ENCODE results near the gene MOSPD3. TPM values are rescaled to one million over a fixed set of nuclear protein-coding genes. Genes with fewer than 3 reads are reported as not detected.

The MOSPD3 gene
- total RNA-seq, 1 experiment from 2014 or later, result 9.4 TPM

DNA sequence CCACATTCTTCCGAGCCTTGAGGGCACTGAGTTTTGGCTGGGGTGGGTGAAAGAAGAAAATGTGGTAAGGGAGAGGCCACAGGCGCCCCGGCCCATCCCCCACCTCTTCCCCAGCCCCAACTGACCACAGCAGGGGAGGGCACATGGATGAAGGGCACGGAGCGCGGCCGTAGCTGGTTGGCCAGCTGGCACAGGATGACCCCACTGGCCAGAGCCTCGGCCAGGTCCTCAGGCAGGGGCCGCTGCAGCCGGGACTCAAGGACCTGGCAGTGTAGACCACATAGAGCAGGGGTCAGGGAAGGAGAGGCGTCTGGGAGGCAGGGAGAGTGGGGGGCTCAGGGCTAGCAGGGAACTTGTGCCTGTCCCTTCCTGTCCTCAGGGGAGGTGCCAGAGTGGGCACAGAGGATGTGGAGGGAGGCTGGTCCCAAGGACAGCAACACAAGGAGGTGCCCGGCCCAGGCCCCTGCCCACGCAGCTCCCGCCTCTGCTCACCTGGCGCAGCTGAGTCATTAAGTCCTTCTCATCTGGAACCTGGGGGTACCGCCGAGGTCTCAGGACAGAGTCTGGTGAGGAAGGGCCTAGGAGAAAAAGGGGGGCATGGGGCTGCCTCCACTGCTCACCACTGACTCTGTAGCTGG is 36.5 kb upstream of the MOSPD3 start:
- TF ChIP-seq EZH2phosphoT487 (IDR thresholded peaks at IDR 0.05; ENCODE audit: borderline replicate concordance, low read length) (no peak), EZH2 (IDR thresholded peaks at IDR 0.05; ENCODE audit: low read length, unreplicated experiment) (no peak)
- TF ChIP-seq, protein P1, sequence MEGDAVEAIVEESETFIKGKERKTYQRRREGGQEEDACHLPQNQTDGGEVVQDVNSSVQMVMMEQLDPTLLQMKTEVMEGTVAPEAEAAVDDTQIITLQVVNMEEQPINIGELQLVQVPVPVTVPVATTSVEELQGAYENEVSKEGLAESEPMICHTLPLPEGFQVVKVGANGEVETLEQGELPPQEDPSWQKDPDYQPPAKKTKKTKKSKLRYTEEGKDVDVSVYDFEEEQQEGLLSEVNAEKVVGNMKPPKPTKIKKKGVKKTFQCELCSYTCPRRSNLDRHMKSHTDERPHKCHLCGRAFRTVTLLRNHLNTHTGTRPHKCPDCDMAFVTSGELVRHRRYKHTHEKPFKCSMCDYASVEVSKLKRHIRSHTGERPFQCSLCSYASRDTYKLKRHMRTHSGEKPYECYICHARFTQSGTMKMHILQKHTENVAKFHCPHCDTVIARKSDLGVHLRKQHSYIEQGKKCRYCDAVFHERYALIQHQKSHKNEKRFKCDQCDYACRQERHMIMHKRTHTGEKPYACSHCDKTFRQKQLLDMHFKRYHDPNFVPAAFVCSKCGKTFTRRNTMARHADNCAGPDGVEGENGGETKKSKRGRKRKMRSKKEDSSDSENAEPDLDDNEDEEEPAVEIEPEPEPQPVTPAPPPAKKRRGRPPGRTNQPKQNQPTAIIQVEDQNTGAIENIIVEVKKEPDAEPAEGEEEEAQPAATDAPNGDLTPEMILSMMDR (conservative IDR thresholded peaks at IDR 0.05; ENCODE audit: low read depth, low read length), result no peak
- Histone ChIP-seq H3K4me3 (ENCODE audit: low read length) (no peak overlapping the region), H4K20me1 (ENCODE audit: low read length) (no peaks in the 10 kb centered on the region), H3K4me2 (ENCODE audit: low read length) (no peak overlapping the region), H2AFZ (ENCODE audit: low read length) (no peak overlapping the region), H3K27me3 (ENCODE audit: low read length) (no peaks in the 10 kb centered on the region), H3K9ac (ENCODE audit: low read length) (no peak overlapping the region), H3F3A (ENCODE audit: low read length, unreplicated experiment) (no peaks in the 10 kb centered on the region), H3K9me3 (ENCODE audit: low read length) (no peaks in the 10 kb centered on the region), H3K4me1 (ENCODE audit: insufficient read depth, low read length) (no peaks in the 10 kb centered on the region), H3K27ac (ENCODE audit: low read length) (no peak overlapping the region), H3K9me2 (replicated peaks; ENCODE audit: low read length) (no peaks in the 10 kb centered on the region), H3K36me3 (ENCODE audit: low read depth, low read length) (peaks cover 10% of the 10 kb centered on the region; the same call in 1 of the 2 replicates), H3K79me2 (ENCODE audit: low read length) (no peaks in the 10 kb centered on the region)
- POLR2A ChIA-PET (ENCODE audit: unreplicated experiment), result no interaction called here
- intact Hi-C loops (cut with micrococcal nuclease), result no loop called here
- no TSS peak for BruUV-seq (replicated peaks)
- CTCF ChIA-PET, result no interaction called here
- DNase-seq, result no peak
- ATAC-seq, result no peak

DNA sequence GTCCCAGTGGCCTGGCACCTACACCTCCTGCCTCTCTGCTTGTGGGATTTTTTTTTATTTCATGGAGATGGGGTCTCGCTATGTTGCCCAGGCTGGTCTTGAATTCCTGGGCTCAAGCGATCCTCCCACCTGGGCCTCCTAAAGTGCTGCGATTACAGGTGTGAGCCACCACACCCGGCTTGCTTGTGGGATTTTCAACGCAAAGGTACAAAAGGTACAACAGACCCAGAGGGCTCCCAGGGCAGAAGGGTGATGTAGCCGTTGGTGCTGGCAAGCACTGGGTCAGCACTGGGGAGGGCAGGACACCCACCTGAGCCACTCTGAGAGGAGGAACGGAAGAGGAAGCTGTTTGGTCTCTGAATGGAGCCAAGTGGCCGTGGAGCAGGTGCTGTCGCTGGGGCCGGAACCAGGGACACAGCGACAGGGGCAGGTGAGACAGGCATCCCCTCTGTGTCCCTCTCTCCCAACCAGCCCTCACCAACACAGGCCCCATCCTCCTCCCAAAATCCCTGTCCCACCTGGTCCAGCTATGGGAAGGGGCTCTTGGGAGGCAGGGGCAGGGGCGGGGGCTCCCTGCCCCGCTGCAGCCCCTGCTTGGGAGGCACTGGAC is 35.9 kb upstream of the MOSPD3 start:
- TF ChIP-seq, protein P1 (conservative IDR thresholded peaks at IDR 0.05; ENCODE audit: low read depth, low read length), result no peak
- TF ChIP-seq EZH2phosphoT487 (IDR thresholded peaks at IDR 0.05; ENCODE audit: borderline replicate concordance, low read length) (no peak), EZH2 (IDR thresholded peaks at IDR 0.05; ENCODE audit: low read length, unreplicated experiment) (no peak)
- intact Hi-C loops (cut with micrococcal nuclease), result no loop called here
- Histone ChIP-seq H3K79me2 (ENCODE audit: low read length) (no peaks in the 10 kb centered on the region), H3K9ac (ENCODE audit: low read length) (no peak overlapping the region), H3K36me3 (ENCODE audit: low read depth, low read length) (peaks cover 14% of the 10 kb centered on the region; the same call in 1 of the 2 replicates), H3F3A (ENCODE audit: low read length, unreplicated experiment) (no peaks in the 10 kb centered on the region), H3K9me2 (replicated peaks; ENCODE audit: low read length) (no peaks in the 10 kb centered on the region), H3K4me1 (ENCODE audit: insufficient read depth, low read length) (no peaks in the 10 kb centered on the region), H3K4me2 (ENCODE audit: low read length) (no peak overlapping the region), H3K27me3 (ENCODE audit: low read length) (no peaks in the 10 kb centered on the region), H3K27ac (ENCODE audit: low read length) (no peak overlapping the region), H3K9me3 (ENCODE audit: low read length) (no peaks in the 10 kb centered on the region), H2AFZ (ENCODE audit: low read length) (no peak overlapping the region), H3K4me3 (ENCODE audit: low read length) (no peak overlapping the region), H4K20me1 (ENCODE audit: low read length) (no peaks in the 10 kb centered on the region)
- ChIA-PET POLR2A (ENCODE audit: unreplicated experiment) (no interaction called here), CTCF (no interaction called here)
- no peak for ATAC-seq
- no TSS peak for BruUV-seq (replicated peaks)
- DNase-seq, result no peak

DNA sequence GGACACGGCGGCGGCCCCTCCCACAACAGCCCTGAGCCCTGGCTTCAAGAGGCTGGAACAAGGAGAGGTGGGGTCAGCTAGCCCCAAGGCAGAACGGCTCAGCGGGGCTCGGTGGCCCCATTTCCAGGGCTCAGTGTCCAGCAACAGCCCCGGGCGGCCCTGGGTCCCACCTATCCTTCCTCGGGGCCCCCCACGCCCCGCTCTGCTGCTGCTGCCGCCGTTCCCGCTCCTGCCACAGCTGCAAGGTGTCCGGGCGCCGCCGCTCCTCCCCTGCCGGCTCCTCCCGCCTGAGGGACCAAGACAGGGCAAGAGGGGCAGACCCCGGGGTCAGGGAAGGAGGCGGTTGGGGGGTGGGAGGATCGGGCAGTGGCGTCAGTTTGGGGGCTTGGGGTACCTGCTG is 35.2 kb upstream of the MOSPD3 start:
- Histone ChIP-seq H4K20me1 (ENCODE audit: low read length) (no peaks in the 10 kb centered on the region), H3K4me3 (ENCODE audit: low read length) (no peak overlapping the region), H3F3A (ENCODE audit: low read length, unreplicated experiment) (no peaks in the 10 kb centered on the region), H3K27me3 (ENCODE audit: low read length) (no peaks in the 10 kb centered on the region), H3K4me1 (ENCODE audit: insufficient read depth, low read length) (no peaks in the 10 kb centered on the region), H3K36me3 (ENCODE audit: low read depth, low read length) (peaks cover 14% of the 10 kb centered on the region; the same call in 1 of the 2 replicates), H3K27ac (ENCODE audit: low read length) (no peak overlapping the region), H2AFZ (ENCODE audit: low read length) (no peak overlapping the region), H3K79me2 (ENCODE audit: low read length) (no peaks in the 10 kb centered on the region), H3K9me2 (replicated peaks; ENCODE audit: low read length) (no peaks in the 10 kb centered on the region), H3K4me2 (ENCODE audit: low read length) (no peak overlapping the region), H3K9me3 (ENCODE audit: low read length) (no peaks in the 10 kb centered on the region), H3K9ac (ENCODE audit: low read length) (no peak overlapping the region)
- intact Hi-C loops (cut with micrococcal nuclease), result no loop called here
- DNase-seq (no peak), ATAC-seq (no peak)
- ChIA-PET CTCF (no interaction called here), POLR2A (ENCODE audit: unreplicated experiment) (no interaction called here)
- no TSS peak for BruUV-seq (replicated peaks)
- no peak for TF ChIP-seq EZH2phosphoT487 (IDR thresholded peaks at IDR 0.05; ENCODE audit: borderline replicate concordance, low read length)
- TF ChIP-seq EZH2 (IDR thresholded peaks at IDR 0.05; ENCODE audit: low read length, unreplicated experiment), result no peak
- TF ChIP-seq, protein P1 (conservative IDR thresholded peaks at IDR 0.05; ENCODE audit: low read depth, low read length), result no peak
